CD4-positive, alpha-beta T cell treated with Interleukin-15 for 1 hour (primary cell): ENCODE measurements around the gene CELF5.

Experiments used
- DNase-seq: peaks from one replicate; pipeline ENCODE4 v3.0.0-alpha.2; 2020

The CELF5 gene

DNA sequence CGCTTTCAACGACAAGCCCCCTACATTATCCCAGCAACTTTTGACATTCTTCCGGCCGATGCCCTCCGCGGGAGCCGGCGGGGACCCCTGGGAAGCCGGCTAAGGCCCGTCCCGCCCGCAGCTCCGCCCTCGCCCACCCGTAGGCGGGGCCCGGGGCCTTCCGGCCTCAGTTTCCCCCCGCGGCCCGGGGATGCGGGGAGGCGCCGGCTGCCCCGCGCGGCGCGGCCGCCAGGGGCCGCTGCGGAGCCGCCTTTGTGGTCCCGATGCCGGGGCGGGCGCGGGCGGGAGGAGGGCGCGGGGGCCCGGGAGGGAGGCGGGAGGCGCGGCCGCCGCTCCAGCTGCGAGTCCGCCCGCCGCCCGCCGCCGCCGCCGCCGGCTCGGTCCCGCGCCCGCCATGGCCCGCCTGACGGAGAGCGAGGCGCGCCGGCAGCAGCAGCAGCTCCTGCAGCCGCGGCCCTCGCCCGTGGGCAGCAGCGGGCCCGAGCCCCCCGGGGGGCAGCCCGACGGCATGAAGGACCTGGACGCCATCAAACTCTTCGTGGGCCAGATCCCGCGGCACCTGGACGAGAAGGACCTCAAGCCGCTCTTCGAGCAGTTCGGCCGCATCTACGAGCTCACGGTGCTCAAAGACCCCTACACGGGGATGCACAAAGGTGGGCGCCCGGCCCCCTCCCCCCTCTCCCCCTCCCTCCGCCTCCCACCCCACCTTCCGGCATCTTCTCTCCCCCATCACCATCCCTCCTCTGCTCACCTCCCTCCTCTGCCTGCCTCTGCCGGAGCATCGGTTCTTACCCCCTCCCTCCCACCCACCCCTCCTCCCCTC lies at the start of gene CELF5:
CELF5 (plus strand) TSS at position 316 of the 823 bp plus-strand sequence; CDS start at position 395, 79 bp downstream.
- DNase-seq: peak; percentile 51

DNA sequence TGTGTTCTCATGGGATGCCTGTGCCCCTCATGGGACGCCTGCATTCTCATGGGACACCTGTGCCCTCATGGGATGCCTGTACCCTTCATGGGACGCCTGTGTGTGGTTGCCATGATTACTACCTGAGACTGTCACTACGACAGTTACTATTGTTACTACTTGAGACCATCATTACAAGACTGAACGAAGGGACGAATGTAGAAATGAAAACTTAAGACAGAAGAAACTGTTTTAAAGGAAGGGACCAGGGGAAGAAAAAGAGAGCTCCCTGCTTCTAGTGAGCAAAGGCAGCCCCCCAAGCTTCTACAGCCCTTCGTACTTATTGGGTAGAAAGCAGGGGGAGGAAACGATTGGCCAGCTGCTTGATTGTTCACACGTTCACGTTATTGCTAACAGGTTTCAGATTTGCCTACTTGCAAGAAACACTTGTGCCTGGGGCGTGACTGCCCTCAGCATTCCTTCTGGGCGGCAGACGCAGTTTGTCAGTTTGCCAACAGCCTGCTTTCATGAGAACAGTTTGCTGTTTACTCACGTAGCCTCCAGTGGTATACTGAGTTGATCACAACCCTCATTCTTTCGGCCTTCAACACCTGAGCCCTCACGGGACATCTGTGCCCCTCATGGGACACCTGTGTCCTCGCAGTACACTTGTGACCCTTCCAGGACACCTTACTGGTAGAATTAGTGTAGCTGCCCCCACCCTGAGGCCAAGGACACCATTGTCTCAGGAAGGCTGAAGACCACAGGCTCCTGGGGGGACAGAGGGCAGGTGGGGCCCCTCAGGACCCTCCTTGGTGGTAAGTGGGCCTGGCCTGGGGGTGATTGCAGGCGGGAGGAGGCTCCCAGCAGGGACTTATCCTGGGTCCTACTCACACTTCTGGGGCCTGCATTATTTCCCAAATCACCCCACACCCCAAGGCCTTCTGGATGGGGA lies 48.4 kb upstream of the CELF5 start:
- peak; percentile 42 for DNase-seq

DNA sequence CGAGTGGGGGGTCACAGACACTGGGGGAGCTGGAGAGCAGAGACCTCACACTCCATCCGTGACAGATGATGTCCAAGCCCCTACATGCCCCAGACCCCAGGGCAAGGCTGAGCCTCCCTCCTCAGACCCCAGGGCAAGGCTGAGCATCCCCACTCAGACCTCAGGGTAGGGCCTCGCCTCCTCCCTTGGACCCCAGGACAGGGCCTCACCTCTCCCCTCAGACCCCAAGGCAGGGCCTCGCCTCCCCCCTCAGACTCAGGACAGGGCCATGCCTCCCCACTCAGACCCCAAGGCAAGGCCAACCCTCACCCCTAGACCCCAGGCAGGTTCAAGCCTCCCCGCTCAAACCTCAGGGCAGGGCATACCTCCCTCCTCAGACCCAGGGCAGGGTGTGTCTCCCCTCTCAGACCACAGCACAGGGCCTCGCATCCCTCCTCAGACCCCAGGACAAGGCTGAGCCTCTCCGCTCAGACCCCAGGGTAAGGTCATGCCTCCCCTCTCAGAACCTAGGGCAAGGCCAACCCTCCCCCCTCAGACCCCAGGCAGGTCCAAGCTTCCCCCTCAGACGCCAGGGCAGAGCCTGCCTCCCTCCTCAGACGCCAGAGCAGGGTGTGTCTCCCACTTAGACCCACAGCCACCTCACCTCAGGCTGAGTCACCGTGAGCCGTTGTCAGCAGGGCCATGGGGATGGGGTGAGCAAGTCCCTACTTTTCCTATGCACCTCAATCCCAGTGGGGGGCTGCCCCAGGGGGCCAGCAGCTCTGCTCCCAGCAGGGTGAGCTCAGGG lies 47.6 kb upstream of the CELF5 start:
- peak; percentile 76 for DNase-seq

DNA sequence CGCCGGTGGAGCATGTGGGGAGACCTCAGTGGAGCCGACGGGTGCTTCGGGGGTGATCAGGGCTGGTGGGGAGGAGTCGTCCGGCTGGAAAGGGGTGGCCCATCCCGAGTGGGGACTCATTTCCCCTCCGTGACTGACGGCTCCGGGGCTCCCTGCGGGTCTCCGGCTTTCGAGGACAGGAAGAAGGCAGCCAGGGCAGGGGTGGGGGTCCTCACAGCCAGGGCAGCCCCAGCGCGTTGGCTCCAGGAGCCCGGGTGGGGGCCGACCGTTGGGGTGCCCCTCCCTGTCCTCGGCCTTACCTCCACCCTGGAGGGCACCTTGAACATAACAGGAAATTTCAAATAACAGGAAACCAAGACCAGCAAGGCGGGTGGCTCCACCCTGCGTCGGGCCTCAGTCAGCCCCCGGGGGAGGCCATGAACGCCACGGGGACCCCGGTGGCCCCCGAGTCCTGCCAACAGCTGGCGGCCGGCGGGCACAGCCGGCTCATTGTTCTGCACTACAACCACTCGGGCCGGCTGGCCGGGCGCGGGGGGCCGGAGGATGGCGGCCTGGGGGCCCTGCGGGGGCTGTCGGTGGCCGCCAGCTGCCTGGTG lies 46.0 kb upstream of the CELF5 start, which contains the start of gene S1PR4:
S1PR4 (plus strand) TSS at position 393 of the 596 bp plus-strand sequence; CDS start at position 417, 24 bp downstream.
- peak; percentile 79 for DNase-seq

DNA sequence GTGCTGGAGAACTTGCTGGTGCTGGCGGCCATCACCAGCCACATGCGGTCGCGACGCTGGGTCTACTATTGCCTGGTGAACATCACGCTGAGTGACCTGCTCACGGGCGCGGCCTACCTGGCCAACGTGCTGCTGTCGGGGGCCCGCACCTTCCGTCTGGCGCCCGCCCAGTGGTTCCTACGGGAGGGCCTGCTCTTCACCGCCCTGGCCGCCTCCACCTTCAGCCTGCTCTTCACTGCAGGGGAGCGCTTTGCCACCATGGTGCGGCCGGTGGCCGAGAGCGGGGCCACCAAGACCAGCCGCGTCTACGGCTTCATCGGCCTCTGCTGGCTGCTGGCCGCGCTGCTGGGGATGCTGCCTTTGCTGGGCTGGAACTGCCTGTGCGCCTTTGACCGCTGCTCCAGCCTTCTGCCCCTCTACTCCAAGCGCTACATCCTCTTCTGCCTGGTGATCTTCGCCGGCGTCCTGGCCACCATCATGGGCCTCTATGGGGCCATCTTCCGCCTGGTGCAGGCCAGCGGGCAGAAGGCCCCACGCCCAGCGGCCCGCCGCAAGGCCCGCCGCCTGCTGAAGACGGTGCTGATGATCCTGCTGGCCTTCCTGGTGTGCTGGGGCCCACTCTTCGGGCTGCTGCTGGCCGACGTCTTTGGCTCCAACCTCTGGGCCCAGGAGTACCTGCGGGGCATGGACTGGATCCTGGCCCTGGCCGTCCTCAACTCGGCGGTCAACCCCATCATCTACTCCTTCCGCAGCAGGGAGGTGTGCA lies 45.3 kb upstream of the CELF5 start:
- DNase-seq: no peak

DNA sequence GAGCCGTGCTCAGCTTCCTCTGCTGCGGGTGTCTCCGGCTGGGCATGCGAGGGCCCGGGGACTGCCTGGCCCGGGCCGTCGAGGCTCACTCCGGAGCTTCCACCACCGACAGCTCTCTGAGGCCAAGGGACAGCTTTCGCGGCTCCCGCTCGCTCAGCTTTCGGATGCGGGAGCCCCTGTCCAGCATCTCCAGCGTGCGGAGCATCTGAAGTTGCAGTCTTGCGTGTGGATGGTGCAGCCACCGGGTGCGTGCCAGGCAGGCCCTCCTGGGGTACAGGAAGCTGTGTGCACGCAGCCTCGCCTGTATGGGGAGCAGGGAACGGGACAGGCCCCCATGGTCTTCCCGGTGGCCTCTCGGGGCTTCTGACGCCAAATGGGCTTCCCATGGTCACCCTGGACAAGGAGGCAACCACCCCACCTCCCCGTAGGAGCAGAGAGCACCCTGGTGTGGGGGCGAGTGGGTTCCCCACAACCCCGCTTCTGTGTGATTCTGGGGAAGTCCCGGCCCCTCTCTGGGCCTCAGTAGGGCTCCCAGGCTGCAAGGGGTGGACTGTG lies 44.6 kb upstream of the CELF5 start:
- DNase-seq: no peak

DNA sequence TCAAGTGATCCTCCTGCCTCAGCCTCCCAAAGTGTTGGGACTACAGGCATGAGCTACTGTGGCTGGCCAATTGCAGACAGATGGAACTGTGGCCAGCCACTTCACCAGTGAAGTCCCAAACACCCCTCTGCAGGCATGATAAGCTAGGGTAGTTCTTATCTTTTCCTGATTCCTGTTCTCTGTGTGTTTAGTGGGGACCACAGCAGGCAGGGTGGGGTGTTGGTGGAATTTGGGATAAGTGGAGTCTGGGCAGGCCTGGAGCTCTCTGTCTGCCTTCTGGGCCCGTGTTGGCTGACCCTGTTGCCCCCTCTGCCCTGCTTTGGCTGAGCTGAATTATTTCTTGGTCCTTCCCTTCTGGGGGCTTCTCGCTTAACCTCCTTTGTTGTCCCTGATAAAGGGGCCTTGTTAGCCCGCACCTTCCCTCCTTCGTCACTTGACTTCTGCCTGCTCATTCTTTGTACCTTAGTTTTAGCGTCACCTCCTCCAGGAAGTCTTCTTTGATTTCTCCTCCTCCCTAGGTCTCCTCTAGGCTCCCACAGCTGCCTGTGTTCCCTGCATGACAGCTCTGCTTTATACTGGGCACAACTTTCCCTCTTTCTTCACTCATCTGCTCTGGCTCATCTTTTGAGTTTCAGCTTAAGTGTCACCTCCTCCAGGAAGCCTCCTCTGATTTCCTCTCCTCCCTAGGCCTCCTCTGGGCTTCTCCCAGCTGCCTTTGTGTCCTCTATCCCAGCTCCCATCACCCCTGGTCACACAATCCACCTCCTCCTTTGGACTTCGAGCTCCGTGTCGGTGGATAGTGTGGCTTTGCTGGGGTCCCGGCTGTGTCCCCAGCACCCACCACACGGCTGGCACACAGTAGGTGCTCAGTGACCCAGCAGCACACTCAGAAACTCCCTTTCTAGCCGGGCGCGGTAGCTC lies 40.5 kb upstream of the CELF5 start:
- no peak for DNase-seq

DNA sequence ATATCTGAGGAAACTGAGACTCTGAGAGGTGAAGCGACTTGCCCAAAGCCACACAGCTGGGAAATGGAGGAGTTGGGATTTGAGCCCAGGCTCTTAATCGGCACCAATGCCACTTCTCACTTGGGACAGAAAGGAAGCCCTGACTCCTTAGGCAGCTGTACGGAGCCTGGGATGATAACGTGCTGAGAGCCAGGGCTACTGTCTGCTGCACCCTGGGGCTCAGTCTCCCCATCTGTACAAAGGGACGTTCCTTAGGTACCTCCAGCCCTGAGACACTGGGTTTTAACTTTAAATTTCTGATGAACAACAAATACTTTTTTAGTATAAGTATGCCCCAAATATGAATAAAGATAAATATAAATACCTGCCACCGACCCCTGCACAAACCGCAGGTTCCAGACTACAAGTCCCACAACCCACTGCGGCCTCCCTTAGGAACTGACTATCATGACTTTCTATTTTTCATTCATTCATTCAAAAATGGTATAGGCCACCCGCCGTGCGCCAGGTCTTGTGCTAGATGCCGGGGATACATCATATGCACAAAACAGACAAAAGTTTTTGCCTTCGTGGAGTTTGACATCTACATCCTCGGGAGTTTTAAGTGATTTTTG lies 39.5 kb upstream of the CELF5 start:
- no peak for DNase-seq

DNA sequence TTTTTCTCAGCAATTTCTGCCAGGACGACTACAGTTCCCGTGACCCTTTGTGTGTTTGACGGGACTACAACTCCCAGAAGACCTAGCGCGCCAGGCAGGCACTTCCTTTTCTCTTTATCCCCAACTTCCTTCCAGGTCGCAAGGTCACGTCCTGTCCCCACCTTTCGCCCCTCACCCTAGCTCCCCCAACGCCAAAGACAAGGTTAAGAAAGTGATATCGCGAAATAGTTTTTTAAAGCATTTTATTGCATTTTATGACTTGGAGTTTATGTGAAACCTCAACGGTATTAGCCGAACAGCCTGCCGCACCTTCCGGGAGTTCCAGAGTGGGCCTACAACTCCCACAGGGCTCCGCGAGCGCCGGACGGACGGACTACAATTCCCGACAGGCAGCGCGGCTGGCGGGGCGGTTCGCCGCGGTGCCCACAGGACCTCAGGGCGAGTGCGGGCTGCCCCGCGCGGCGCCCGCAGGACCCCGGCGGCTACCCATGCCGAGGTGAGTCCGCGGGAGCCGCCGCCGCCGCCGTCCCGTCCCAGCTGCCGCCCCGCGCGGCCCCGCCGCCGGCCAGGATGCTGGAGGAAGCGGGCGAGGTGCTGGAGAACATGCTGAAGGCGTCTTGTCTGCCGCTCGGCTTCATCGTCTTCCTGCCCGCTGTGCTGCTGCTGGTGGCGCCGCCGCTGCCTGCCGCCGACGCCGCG lies 38.9 kb upstream of the CELF5 start, which contains the start of gene NCLN:
NCLN (plus strand) TSS at position 470 of the 699 bp plus-strand sequence; CDS start at position 571, 101 bp downstream.
- DNase-seq: peak; percentile 92

DNA sequence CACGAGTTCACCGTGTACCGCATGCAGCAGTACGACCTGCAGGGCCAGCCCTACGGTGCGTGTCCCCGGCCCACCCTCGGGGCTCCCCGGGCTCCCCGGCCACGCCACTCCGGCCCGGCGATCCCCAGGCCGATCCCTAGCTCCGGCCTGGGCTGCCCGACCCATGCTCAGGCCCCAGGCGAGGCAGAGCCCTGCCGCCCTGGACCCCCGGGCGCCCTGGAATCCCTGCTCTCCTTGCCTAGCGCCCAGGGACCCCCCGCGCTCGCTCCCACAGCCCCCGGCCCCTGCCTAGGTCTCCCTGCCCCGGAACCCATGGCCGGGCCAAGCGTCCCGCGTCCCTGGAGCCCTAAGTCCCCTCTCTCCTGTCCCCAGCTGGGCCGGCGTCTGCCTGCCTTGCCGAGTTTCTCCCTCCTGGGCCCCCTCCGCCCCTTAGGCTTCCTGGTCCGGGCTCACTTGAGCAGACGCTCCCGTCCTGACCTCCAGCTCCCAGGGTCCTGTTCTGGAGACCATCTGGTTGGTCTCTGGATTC lies 38.2 kb upstream of the CELF5 start:
- no peak for DNase-seq

DNA sequence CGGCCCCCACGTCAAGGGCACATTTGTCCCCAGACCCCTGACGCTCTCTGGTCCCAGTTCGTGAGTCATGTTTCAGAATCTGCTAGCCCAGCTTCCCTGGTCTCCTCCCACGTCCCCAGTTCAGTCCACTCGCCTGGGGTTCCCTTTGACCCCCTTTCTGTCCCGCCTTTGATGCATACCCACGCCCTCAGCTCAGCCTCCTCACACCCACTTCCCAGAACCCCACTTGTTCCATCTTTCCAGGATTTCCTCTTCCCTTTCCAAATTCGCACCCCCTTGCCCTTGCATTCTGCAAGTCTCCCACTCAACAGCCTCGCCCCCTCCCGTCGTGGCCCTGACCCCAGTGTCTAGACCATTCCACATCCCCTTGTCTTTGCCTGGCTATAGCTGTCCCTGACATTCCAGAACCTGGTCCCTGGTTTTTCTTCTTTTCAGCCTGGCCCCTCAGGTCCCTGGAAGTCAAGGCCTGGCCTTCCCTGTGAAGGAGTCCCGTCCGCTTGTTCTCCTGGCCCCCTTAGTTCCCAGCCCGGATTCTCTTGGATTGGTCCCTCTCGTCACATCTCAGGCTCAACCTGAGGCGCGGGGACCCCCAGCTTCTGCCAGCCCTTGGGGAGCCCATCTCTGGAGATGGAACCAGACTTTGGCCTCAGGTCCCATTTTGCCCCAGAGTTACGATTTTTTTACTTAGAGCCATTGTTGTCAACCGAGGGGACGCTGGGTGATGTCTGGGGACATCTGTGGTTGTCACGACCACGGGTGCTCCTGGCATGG lies 37.4 kb upstream of the CELF5 start:
- no peak for DNase-seq

DNA sequence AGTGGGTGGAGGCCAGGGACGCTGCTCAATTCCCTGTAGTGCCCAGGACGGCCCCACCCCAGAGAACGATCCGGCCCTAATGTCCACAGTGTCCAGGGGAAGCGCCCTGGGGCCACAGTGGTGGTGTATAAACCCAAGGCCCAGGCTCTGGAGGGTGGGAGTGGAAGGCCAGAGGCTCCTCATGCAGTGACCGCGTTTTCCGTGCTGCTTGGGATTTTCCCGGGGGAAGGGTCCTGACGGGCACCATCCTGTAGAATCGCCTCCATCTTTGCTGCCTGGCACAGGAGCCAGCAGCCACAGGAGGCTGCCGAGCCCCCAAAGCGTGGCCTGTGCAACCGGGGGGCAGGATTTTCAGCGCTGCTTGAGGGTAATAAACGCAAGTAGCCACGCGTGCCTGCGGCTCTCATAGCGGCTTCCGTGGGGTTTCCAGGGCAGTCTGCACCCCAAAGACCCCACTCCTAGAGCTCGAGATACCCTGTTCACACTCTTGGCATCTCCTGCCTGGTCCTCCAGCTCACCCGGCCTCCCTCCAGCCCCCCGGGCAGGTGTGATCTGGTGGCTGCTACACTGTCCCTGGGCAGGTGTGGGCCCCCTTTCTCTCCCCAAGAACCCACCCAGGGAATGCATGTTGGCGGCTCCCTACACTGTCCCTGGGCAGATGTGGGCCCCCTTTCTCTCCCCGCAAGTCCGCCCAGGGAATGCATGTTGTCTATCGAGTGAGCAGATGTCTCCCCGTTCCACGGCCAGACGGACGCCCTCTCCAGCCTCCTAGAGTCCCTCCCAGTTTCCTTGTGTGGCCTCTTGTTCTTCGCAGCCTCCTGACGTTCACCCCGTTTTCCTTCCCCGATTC lies 36.6 kb upstream of the CELF5 start:
- no peak for DNase-seq

DNA sequence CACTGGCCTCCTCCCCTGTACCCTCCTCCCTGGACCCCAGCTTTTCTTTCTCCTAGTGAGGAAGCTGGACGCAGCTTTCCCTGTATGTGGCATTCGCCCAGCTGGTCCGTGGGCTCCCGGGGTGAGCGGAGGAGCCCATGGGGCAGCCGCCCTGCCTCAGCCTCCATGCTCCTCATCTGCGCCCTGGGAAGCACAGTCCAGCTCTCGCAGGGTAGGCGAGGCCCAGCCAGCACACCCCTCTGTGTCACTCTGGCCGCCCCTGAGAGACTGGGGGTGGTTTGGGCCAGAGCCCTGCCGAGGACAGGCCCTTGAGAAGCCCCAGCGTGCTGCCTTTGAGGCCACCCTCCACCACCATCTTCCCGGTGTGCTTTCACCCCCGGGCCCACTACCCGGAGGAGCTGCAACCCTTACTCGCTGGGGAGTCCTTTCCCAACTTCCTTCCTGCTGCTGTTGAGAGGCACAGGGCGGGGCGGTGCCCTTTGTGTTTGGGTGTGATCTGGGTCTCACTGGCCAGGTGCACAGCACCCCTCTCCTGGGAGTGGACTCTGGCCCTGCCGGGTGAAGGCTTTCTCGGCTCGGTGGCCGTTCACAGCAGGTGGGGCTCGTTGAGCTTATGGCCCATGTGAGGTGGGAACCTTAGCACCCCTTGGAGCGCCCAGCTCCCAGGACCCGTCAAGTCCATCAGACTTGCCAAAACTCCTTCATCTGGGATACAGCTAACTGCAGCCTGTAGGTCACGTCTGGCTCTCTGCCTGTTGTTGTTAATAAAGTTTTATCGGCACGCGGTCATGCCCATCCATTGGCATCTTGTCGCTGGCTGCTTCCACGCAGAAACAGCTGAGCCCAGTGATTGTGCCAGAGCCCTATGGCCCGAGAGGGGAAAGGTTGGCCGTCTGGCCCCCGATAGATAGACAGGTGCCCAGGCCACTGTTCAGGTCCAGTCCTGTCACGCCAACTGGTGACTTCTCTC lies 35.5 kb upstream of the CELF5 start:
- no peak for DNase-seq

DNA sequence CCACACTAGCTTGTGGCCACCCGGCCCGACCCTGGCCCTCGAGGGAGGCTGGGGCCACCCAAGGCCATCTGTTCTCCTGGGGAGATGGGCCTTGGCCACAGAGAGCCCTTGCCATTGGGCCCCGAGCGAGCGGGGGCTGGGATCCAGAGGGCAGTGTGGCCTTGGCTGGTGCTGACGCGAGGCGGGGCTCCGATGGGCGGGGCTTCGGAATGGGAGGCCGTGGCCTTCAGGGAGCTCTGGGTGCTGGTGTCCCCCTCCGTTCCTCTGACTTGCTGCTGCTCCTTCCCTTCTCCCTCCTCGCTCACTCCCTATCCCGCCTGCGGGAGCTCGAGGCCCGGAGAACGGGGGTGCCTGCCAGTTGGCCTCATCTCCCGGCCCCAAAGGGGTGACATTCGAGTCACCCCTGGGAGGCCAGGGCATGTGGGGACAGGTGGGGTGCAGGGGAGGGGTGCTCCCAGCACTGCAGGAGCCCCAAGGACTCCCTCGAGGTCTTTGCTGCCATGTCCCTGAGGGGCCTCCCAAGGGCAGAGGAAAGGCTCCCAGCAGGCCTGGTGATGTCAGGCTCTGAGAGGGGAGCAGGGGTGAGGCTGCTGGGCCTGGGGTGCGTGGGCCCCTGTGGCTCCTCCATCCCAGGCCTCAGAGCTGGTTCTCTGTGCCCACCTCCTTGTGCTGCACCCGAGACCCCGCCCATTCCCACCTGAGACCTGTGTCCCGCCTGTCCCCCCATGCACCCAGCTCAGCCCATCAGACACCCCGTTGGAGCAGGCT lies 34.6 kb upstream of the CELF5 start:
- DNase-seq: no peak

DNA sequence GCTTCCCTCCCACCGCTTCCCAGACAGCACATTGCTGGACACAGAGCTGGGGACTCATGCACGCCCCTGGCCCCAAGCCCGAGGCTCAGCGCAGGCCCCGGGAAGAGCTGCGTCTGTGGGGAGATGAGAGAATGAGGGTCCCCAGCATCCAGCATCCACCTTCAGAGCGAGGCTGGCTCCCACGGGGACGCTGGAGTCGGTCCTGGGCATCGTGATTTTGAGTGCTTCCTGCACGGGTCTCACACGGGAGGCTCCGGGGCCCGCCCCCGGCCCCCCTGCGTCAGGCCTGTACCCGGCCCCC lies 34.0 kb upstream of the CELF5 start:
- no peak for DNase-seq
